H1 (cell line): ENCODE results near the gene FBXW8. TPM values are rescaled to one million over a fixed set of nuclear protein-coding genes. Genes with fewer than 3 reads are reported as not detected.

ENCODE experiments used
- BACH1 ChIP-seq: IDR thresholded peaks from 2 replicates; pipeline ENCODE4 v1.6.1; 2012; ENCODE audit warnings: low read length, improper control_type of control experiment
- CEBPB ChIP-seq: IDR thresholded peaks from 2 replicates; pipeline ENCODE4 v1.6.1; 2012; ENCODE audit warnings: low read depth, low read length
- FOSL1 ChIP-seq: IDR thresholded peaks from 2 replicates; pipeline ENCODE4 v1.6.1; 2011; ENCODE audit warnings: mild to moderate bottlenecking, low read depth, low read length, moderate library complexity; ENCODE audit not compliant: insufficient read depth
- GABPA ChIP-seq: IDR thresholded peaks from 2 replicates; pipeline ENCODE4 v1.6.1; 2011; ENCODE audit warnings: mild to moderate bottlenecking, low read length, moderate library complexity, borderline replicate concordance; ENCODE audit not compliant: insufficient read depth
- HDAC2 ChIP-seq, 2 experiments: fragments of 300-600 bp in 1 of 2; sonication (generic) in 1 of 2; IDR thresholded peaks; 2 replicates each; pipeline ENCODE4 v1.6.1; 2011 to 2012; ENCODE audit warnings: low read depth in 2 of 2, low read length in 2 of 2, mild to moderate bottlenecking in 2 of 2, moderate library complexity in 2 of 2, borderline replicate concordance in 1 of 2, inconsistent platforms in 1 of 2
- KDM1A ChIP-seq: fragments of 200-600, 300-600 bp; sonication (generic); IDR thresholded peaks from 2 replicates; pipeline ENCODE4 v1.7.1; 2016; ENCODE audit warnings: mild to moderate bottlenecking, low read length, borderline replicate concordance
- KDM5A ChIP-seq: fragments of 200-600 bp; IDR thresholded peaks from 2 replicates; pipeline ENCODE4 v1.7.1; 2012; ENCODE audit warnings: mild to moderate bottlenecking, low read length, inconsistent platforms, mixed read lengths
- NANOG ChIP-seq: IDR thresholded peaks from 2 replicates; pipeline ENCODE4 v1.6.1; 2011; ENCODE audit warnings: low read length, low read depth, mild to moderate bottlenecking, inconsistent platforms; ENCODE audit not compliant: insufficient read depth, poor library complexity, severe bottlenecking
- NRF1 ChIP-seq: IDR thresholded peaks from 2 replicates; pipeline ENCODE4 v1.6.1; 2011; ENCODE audit warnings: mild to moderate bottlenecking, low read depth, low read length, improper control_type of control experiment
- PHF8 ChIP-seq: fragments of 200-600 bp; sonication (generic); conservative IDR thresholded peaks from 2 replicates; pipeline ENCODE4 v1.7.1; 2012; ENCODE audit warnings: low read depth, mild to moderate bottlenecking, inconsistent platforms, low read length, moderate library complexity
- RAD21 ChIP-seq, 2 experiments: IDR thresholded peaks in 1 of 2; conservative IDR thresholded peaks in 1 of 2; 2 replicates each; pipeline ENCODE4 v1.6.1; 2011; ENCODE audit warnings: low read depth in 2 of 2, low read length in 2 of 2, improper control_type of control experiment in 1 of 2, inconsistent platforms in 1 of 2, mild to moderate bottlenecking in 1 of 2, moderate library complexity in 1 of 2
- RNF2 ChIP-seq: fragments of 200-900, 300-1000 bp; sonication (generic); IDR thresholded peaks from 2 replicates; pipeline ENCODE4 v1.7.1; 2016; ENCODE audit warnings: borderline replicate concordance, low read depth, mild to moderate bottlenecking, antibody characterized with exemption, low read length; ENCODE audit not compliant: poor library complexity, severe bottlenecking; ENCODE audit errors: missing control alignments
- SIRT6 ChIP-seq: IDR thresholded peaks from one replicate; pipeline ENCODE4 v1.7.1; 2012; ENCODE audit warnings: low read length, inconsistent platforms
- SP2 ChIP-seq: IDR thresholded peaks from 2 replicates; pipeline ENCODE4 v1.6.1; 2012; ENCODE audit warnings: mild to moderate bottlenecking, low read length, inconsistent platforms
- SP4 ChIP-seq: IDR thresholded peaks from 2 replicates; pipeline ENCODE4 v1.6.1; 2012; ENCODE audit warnings: low read length, inconsistent platforms
- SRF ChIP-seq: IDR thresholded peaks from 2 replicates; pipeline ENCODE4 v1.6.1; 2011; ENCODE audit warnings: mild to moderate bottlenecking, low read depth, low read length, moderate library complexity
- TAF7 ChIP-seq: optimal IDR thresholded peaks from 2 replicates; pipeline ENCODE3; 2011; ENCODE audit warnings: low read depth, mild to moderate bottlenecking, inconsistent platforms, low read length, moderate library complexity, borderline replicate concordance
- TEAD4 ChIP-seq: IDR thresholded peaks from 2 replicates; pipeline ENCODE4 v1.6.1; 2012; ENCODE audit warnings: low read depth, low read length, inconsistent platforms, mixed read lengths
- YY1 ChIP-seq: IDR thresholded peaks from 2 replicates; pipeline ENCODE4 v1.6.1; 2011; ENCODE audit warnings: low read depth, mild to moderate bottlenecking, low read length
- polyA plus RNA-seq, 7 experiments: library from polyadenylated mRNA; depleted of rRNA in 3 of 7; stranded (reverse) in 5 of 7; unstranded in 2 of 7; fragments of >200 nt in 5 of 7; fragments of 200-250 nt in 2 of 7; gene quantifications; 1 replicate in 5 of 7; 2 replicates in 1 of 7; 4 replicates in 1 of 7; pipeline versions ENCODE4 v1.2.1 to v1.2.3, GENCODE V29; 2011 to 2013; ENCODE audit warnings: missing spikeins in 2 of 7, mixed read lengths in 2 of 7
- total RNA-seq: library from RNA; stranded (reverse); fragmentation: NEBNext Ultra II Directional; extraction: Animal tissue kit (Norgen Biotek cat#: 25700); gene quantifications from 2 replicates; pipeline ENCODE4 v1.2.1, GENCODE V29; 2021
- TF ChIP-seq, protein P1 (sequence below): IDR thresholded peaks from 2 replicates; pipeline ENCODE4 v1.6.1; 2011; ENCODE audit warnings: low read depth, mild to moderate bottlenecking, low read length; ENCODE audit not compliant: insufficient read depth
- TF ChIP-seq, protein P2 (sequence below), 3 experiments: IDR thresholded peaks; 1 replicate in 2 of 3; 2 replicates in 1 of 3; pipeline versions ENCODE4 v1.5.1 to v1.6.1; 2011; ENCODE audit warnings: low read length in 3 of 3, mild to moderate bottlenecking in 3 of 3, inconsistent platforms in 2 of 3, low read depth in 1 of 3, moderate library complexity in 1 of 3; ENCODE audit not compliant: insufficient read depth in 1 of 3; ENCODE audit errors: control extremely low read depth in 1 of 3

FBXW8 gene
- total and polyA plus RNA-seq, 2 of the 8 experiments (the other 6 are each of a cell fraction or from before 2014, with no cell fraction given): 15.8 to 16.0 TPM

DNA sequence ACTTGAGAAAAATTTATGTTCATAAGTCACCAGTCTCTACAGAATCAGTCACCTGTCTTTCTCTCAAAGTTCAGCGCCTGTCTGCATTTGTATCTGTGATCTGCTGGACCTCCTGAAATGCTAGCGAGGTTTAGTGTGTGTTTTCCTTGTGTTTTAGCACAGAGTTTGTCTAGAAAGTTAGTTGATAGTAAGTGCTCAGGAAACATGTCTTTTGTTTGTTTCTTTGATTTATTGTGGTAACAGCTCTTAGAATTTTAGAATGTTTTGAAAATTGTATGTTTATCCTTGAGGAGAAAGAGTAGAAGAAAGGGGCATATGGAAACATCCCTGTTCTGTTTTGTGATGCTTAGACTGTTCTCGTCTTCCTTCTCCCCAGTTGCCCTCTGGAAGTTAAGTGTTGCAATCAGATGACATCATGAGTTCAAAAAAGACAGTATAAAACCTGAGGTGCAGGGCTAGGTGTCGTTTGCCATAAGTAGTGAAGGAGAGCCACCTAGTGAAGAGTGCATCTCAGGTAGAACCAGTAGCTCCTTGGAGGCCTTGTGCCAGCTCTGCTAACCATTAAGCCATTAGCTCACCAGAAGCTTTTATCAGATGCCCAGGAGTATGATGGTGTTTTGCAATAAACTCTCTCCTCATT, 44.8 kb downstream of the FBXW8 start (continued):
- TF ChIP-seq YY1 (no peak), KDM1A (no peak), HDAC2 (IDR thresholded peaks at IDR 0.05; ENCODE audit: borderline replicate concordance in 1 of 2, low read depth in 2 of 2, low read length in 2 of 2) (no peak), TEAD4 (no peak), GABPA (no peak), RNF2 (no peak), SRF (no peak), SP2 (no peak), NANOG (no peak), PHF8 (no peak), FOSL1 (no peak), NRF1 (no peak), RAD21 (IDR thresholded peaks at IDR 0.05 in 1 of 2, conservative IDR thresholded peaks at IDR 0.05 in 1 of 2; ENCODE audit: low read depth in 2 of 2, low read length in 2 of 2) (peak; percentile 63 to 64), BACH1 (no peak), SIRT6 (no peak), KDM5A (no peak), SP4 (no peak), TAF7 (no peak), CEBPB (peak; percentile 89)
- TF ChIP-seq, protein P1, sequence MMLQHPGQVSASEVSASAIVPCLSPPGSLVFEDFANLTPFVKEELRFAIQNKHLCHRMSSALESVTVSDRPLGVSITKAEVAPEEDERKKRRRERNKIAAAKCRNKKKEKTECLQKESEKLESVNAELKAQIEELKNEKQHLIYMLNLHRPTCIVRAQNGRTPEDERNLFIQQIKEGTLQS: no peak
- TF ChIP-seq, protein P2, sequence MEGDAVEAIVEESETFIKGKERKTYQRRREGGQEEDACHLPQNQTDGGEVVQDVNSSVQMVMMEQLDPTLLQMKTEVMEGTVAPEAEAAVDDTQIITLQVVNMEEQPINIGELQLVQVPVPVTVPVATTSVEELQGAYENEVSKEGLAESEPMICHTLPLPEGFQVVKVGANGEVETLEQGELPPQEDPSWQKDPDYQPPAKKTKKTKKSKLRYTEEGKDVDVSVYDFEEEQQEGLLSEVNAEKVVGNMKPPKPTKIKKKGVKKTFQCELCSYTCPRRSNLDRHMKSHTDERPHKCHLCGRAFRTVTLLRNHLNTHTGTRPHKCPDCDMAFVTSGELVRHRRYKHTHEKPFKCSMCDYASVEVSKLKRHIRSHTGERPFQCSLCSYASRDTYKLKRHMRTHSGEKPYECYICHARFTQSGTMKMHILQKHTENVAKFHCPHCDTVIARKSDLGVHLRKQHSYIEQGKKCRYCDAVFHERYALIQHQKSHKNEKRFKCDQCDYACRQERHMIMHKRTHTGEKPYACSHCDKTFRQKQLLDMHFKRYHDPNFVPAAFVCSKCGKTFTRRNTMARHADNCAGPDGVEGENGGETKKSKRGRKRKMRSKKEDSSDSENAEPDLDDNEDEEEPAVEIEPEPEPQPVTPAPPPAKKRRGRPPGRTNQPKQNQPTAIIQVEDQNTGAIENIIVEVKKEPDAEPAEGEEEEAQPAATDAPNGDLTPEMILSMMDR (IDR thresholded peaks at IDR 0.05; ENCODE audit: control extremely low read depth in 1 of 3, insufficient read depth in 1 of 3, low read depth in 1 of 3, low read length in 3 of 3): peak in 2 of 3 experiments; percentile 29 to 38; a peak in 2 of 4 replicates
